Stimulated activated CD8-positive, alpha-beta memory T cell treated with anti-CD3 and anti-CD28 coated beads, Interleukin-7, amount 100 ng/mL, for 4 hours (primary cell): ENCODE results near the gene UCP3.

Experiments used
- DNase-seq, 2 donors: peaks; one replicate each; pipeline ENCODE4 v3.0.0-alpha.2; 2020; ENCODE audit warnings: low read depth in 2 of 2

Gene UCP3

GRCh38 chr11:74018331-74019005 is 9.6 kb upstream of the UCP3 start:
- no peak for DNase-seq

- no peak for DNase-seq
Measured at GRCh38 chr11:74017631-74018030, 8.7 kb upstream of the UCP3 start.

- no peak for DNase-seq
Measured at GRCh38 chr11:74015919-74016684, 7.2 kb upstream of the UCP3 start.

- DNase-seq: no peak
Measured at GRCh38 chr11:74014880-74015279, 6.0 kb upstream of the UCP3 start.

- DNase-seq: no peak
Measured at GRCh38 chr11:74013141-74013540, 4.3 kb upstream of the UCP3 start.

- no peak for DNase-seq
Measured at GRCh38 chr11:74012074-74012809, 3.4 kb upstream of the UCP3 start.

- DNase-seq: no peak
Measured at GRCh38 chr11:74011360-74012073, 2.6 kb upstream of the UCP3 start.

GRCh38 chr11:74010306-74011300 is 1.7 kb upstream of the UCP3 start:
- no peak for DNase-seq

GRCh38 chr11:74009675-74010305 is 905 bp upstream of the UCP3 start:
- DNase-seq: no peak

- DNase-seq: no peak
Measured at GRCh38 chr11:74009230-74009547, 304 bp upstream of the UCP3 start.

- DNase-seq: no peak
Measured at GRCh38 chr11:74007691-74008372, 1.1 kb downstream of the UCP3 start.

- DNase-seq: no peak
Measured at GRCh38 chr11:74006743-74007304, 2.1 kb downstream of the UCP3 start.

GRCh38 chr11:74005721-74006517 is 3.0 kb downstream of the UCP3 start:
- no peak for DNase-seq

GRCh38 chr11:74004759-74005615 is 3.9 kb downstream of the UCP3 start:
- peak; percentile 67 to 79 for DNase-seq

- DNase-seq: no peak
Measured at GRCh38 chr11:74004046-74004695, 4.7 kb downstream of the UCP3 start.

GRCh38 chr11:74002832-74003231 is 6.1 kb downstream of the UCP3 start:
- DNase-seq: no peak

- DNase-seq: no peak
Measured at GRCh38 chr11:74001822-74002286, 7.0 kb downstream of the UCP3 start.
